PFSK-1 (cell line): ENCODE data around the gene GPBP1L1.

Source experiments
- FOXP2 ChIP-seq: optimal IDR thresholded peaks from 2 replicates; pipeline ENCODE3; 2011; ENCODE audit warnings: borderline replicate concordance, control low read depth, inconsistent platforms; ENCODE audit not compliant: insufficient read depth; ENCODE audit errors: extremely low read length, extremely low read depth
- POLR2AphosphoS5 ChIP-seq: IDR thresholded peaks from 2 replicates; pipeline ENCODE4 v1.6.1; 2012; ENCODE audit warnings: low read depth, mild to moderate bottlenecking, control low read depth, low read length, moderate library complexity
- REST ChIP-seq, 2 experiments: IDR thresholded peaks; 2 replicates each; pipeline versions ENCODE4 v1.6.1 to v1.8.0; 2011 to 2012; ENCODE audit warnings: low read depth in 2 of 2, low read length in 2 of 2, control low read depth in 1 of 2, inconsistent platforms in 1 of 2, mild to moderate bottlenecking in 1 of 2, moderate library complexity in 1 of 2; ENCODE audit not compliant: insufficient read depth in 1 of 2
- SIN3A ChIP-seq: IDR thresholded peaks from 2 replicates; pipeline ENCODE4 v1.6.1; 2012; ENCODE audit warnings: mild to moderate bottlenecking, low read length, moderate library complexity, borderline replicate concordance; ENCODE audit not compliant: insufficient read depth
- TAF1 ChIP-seq: IDR thresholded peaks from 2 replicates; pipeline ENCODE4 v1.6.1; 2012; ENCODE audit warnings: low read length, control low read depth, borderline replicate concordance; ENCODE audit not compliant: insufficient read depth

The GPBP1L1 gene

GRCh38 chr1:45622524-45623394, 63.6 kb downstream of the GPBP1L1 start:
- TF ChIP-seq TAF1 (no peak), REST (IDR thresholded peaks at IDR 0.05; ENCODE audit: insufficient read depth in 1 of 2, low read depth in 2 of 2, low read length in 2 of 2) (no peak), SIN3A (no peak), FOXP2 (no peak), POLR2AphosphoS5 (no peak)

GRCh38 chr1:45621895-45622523, 64.3 kb downstream of the GPBP1L1 start:
- TF ChIP-seq SIN3A (no peak), FOXP2 (no peak), TAF1 (no peak), REST (IDR thresholded peaks at IDR 0.05; ENCODE audit: insufficient read depth in 1 of 2, low read depth in 2 of 2, low read length in 2 of 2) (no peak), POLR2AphosphoS5 (no peak)

- TF ChIP-seq POLR2AphosphoS5 (no peak; the same call in 1 of the 2 replicates), TAF1 (no peak), FOXP2 (no peak), SIN3A (no peak), REST (IDR thresholded peaks at IDR 0.05; ENCODE audit: insufficient read depth in 1 of 2, low read depth in 2 of 2, low read length in 2 of 2) (no peak)
These were observed 64.9 kb downstream of the GPBP1L1 start for GRCh38 chr1:45621501-45621836.

GRCh38 chr1:45620588-45621500, 65.5 kb downstream of the GPBP1L1 start:
- TF ChIP-seq POLR2AphosphoS5 (no peak; the same call in none of the 2 replicates), TAF1 (no peak), SIN3A (no peak), REST (IDR thresholded peaks at IDR 0.05; ENCODE audit: insufficient read depth in 1 of 2, low read depth in 2 of 2, low read length in 2 of 2) (no peak), FOXP2 (no peak)
